Gastrocnemius medialis (tissue), 4 donors: ENCODE data around the gene AFAP1.

ENCODE experiments used
- POLR2A ChIP-seq, 2 donors: fragments of 450-650 bp; IDR thresholded peaks; one replicate each; pipeline ENCODE4 v1.6.1; 2017; ENCODE audit warnings: antibody characterized with exemption in 2 of 2, mild to moderate bottlenecking in 2 of 2, moderate library complexity in 2 of 2
- TF ChIP-seq, protein P1 (sequence below), 5 experiments: fragments of 450-650 bp in 3 of 5; fragments of 200-600 bp in 2 of 5; sonication (generic) in 2 of 5; IDR thresholded peaks in 4 of 5; conservative IDR thresholded peaks in 1 of 5; 1 replicate in 4 of 5; 2 replicates in 1 of 5; pipeline ENCODE4 v1.5.1; 2016 to 2019; ENCODE audit warnings: antibody characterized with exemption in 5 of 5, mild to moderate bottlenecking in 3 of 5, moderate library complexity in 3 of 5

GRCh38 chr4:7980036-7980435 lies 40.4 kb upstream of the AFAP1 start:
- TF ChIP-seq, protein P1, sequence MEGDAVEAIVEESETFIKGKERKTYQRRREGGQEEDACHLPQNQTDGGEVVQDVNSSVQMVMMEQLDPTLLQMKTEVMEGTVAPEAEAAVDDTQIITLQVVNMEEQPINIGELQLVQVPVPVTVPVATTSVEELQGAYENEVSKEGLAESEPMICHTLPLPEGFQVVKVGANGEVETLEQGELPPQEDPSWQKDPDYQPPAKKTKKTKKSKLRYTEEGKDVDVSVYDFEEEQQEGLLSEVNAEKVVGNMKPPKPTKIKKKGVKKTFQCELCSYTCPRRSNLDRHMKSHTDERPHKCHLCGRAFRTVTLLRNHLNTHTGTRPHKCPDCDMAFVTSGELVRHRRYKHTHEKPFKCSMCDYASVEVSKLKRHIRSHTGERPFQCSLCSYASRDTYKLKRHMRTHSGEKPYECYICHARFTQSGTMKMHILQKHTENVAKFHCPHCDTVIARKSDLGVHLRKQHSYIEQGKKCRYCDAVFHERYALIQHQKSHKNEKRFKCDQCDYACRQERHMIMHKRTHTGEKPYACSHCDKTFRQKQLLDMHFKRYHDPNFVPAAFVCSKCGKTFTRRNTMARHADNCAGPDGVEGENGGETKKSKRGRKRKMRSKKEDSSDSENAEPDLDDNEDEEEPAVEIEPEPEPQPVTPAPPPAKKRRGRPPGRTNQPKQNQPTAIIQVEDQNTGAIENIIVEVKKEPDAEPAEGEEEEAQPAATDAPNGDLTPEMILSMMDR (IDR thresholded peaks at IDR 0.05 in 4 of 5, conservative IDR thresholded peaks at IDR 0.05 in 1 of 5) = no peak
- TF ChIP-seq POLR2A (IDR thresholded peaks at IDR 0.05) = no peak
